Keratinocyte (primary cell): ENCODE data around the gene PDK2. TPM values are rescaled to one million over a fixed set of nuclear protein-coding genes. Genes with fewer than 3 reads are reported as not detected.
A peak's percentile ranks its signal among the peaks of the same experiment; 100 is the strongest.

ENCODE experiments used
- DNase-seq: peaks from one replicate; pipeline ENCODE4 v3.0.0-alpha.2; 2011; ENCODE audit warnings: low read depth, missing footprints, low spot score
- FAIRE-seq: peaks from 2 replicates; lab custom pipeline; 2011; peaks lifted over from hg19 to GRCh38; lab: Jason Lieb, UNC
- H2AFZ ChIP-seq: 2 replicates; pipeline ENCODE4 v1.6.0; 2012; ENCODE audit warnings: low read length, control low read depth, inconsistent platforms; ENCODE audit not compliant: control insufficient read depth
- H3K27ac ChIP-seq: 2 replicates; pipeline ENCODE4 v1.5.1; 2011; ENCODE audit warnings: low read length; ENCODE audit not compliant: control insufficient read depth, insufficient read depth
- H3K27me3 ChIP-seq: 3 replicates; pipeline ENCODE4 v1.6.0; 2011; ENCODE audit warnings: low read length; ENCODE audit not compliant: control insufficient read depth, insufficient read depth; ENCODE audit errors: extremely low read depth
- H3K36me3 ChIP-seq, 2 experiments: 2 replicates in 1 of 2; 3 replicates in 1 of 2; pipeline ENCODE4 v1.5.1; 2011; ENCODE audit warnings: low read length in 2 of 2, mild to moderate bottlenecking in 1 of 2; ENCODE audit not compliant: control insufficient read depth in 2 of 2, insufficient read depth in 2 of 2; ENCODE audit errors: extremely low read depth in 1 of 2
- H3K4me1 ChIP-seq: 3 replicates; pipeline ENCODE4 v1.5.1; 2011; ENCODE audit warnings: low read length; ENCODE audit not compliant: control insufficient read depth, insufficient read depth; ENCODE audit errors: extremely low read depth
- H3K4me2 ChIP-seq: 3 replicates; pipeline ENCODE4 v1.6.0; 2011; ENCODE audit warnings: low read depth, low read length; ENCODE audit not compliant: control insufficient read depth, insufficient read depth; ENCODE audit errors: extremely low read depth
- H3K4me3 ChIP-seq, 3 experiments: fragments of 200-600 bp in 1 of 3; sonication (generic) in 1 of 3; 2 replicates in 2 of 3; 3 replicates in 1 of 3; pipeline ENCODE4 v1.5.1; 2011 to 2016; ENCODE audit warnings: low read length in 3 of 3, mild to moderate bottlenecking in 3 of 3, control low read depth in 2 of 3, inconsistent platforms in 1 of 3, low read depth in 1 of 3, mixed read lengths in 1 of 3, mixed run types in 1 of 3, moderate library complexity in 1 of 3; ENCODE audit not compliant: control insufficient read depth in 2 of 3, insufficient read depth in 2 of 3; ENCODE audit errors: extremely low read depth in 1 of 3
- H3K79me2 ChIP-seq: 2 replicates; pipeline ENCODE4 v1.6.0; 2012; ENCODE audit warnings: low read length; ENCODE audit not compliant: control insufficient read depth, insufficient read depth
- H3K9ac ChIP-seq: 3 replicates; pipeline ENCODE4 v1.6.0; 2011; ENCODE audit warnings: low read length; ENCODE audit not compliant: control insufficient read depth, insufficient read depth; ENCODE audit errors: extremely low read depth
- H3K9me1 ChIP-seq: 3 replicates; pipeline ENCODE4 v1.6.0; 2011; ENCODE audit warnings: low read length; ENCODE audit not compliant: control insufficient read depth, insufficient read depth; ENCODE audit errors: extremely low read depth
- H3K9me3 ChIP-seq: 2 replicates; pipeline ENCODE4 v1.5.1; 2012; ENCODE audit warnings: low read depth, low read length; ENCODE audit not compliant: control insufficient read depth
- H4K20me1 ChIP-seq: 3 replicates; pipeline ENCODE4 v1.6.0; 2011; ENCODE audit warnings: low read length; ENCODE audit not compliant: control insufficient read depth, insufficient read depth; ENCODE audit errors: extremely low read depth
- EZH2 ChIP-seq: IDR thresholded peaks from one replicate; pipeline ENCODE4 v1.6.1; 2012; ENCODE audit warnings: inconsistent platforms, mild to moderate bottlenecking, low read length, moderate library complexity
- dilution Hi-C: fragments of 300-500 bp; cut with MboI; formaldehyde crosslinking; loops from one replicate; pipeline ENCODE4 v1.7.0; 2020; ENCODE audit warnings: low sequenced_read_pairs; ENCODE audit not compliant: extremely low pct_ligation_motif_present
- polyA plus RNA-seq, 5 experiments: library from polyadenylated mRNA; depleted of rRNA in 3 of 5; stranded (reverse) in 3 of 5; stranded (forward) in 1 of 5; unstranded in 1 of 5; fragments of >200 nt; gene quantifications; 1 replicate in 1 of 5; 2 replicates in 3 of 5; 3 replicates in 1 of 5; pipeline versions ENCODE4 v1.2.1 to v1.2.3, GENCODE V29; 2011 to 2012; ENCODE audit warnings: missing spikeins in 2 of 5, low read depth in 1 of 5, low replicate concordance in 1 of 5
- TF ChIP-seq, protein P1 (sequence below), 3 experiments: IDR thresholded peaks in 1 of 3; conservative IDR thresholded peaks in 1 of 3; optimal IDR thresholded peaks in 1 of 3; 2 replicates in 2 of 3; 3 replicates in 1 of 3; pipeline versions ENCODE3 to v1.5.1; 2011; ENCODE audit warnings: low read length in 3 of 3, mild to moderate bottlenecking in 3 of 3, moderate library complexity in 2 of 3, control low read depth in 1 of 3, inconsistent platforms in 1 of 3; ENCODE audit not compliant: insufficient read depth in 2 of 3; ENCODE audit errors: extremely low read depth in 1 of 3

Gene PDK2
- polyA plus RNA-seq, 1 donor (not counting 4 experiments of a cell fraction or from before 2014, with no cell fraction given): 7.5 TPM

DNA sequence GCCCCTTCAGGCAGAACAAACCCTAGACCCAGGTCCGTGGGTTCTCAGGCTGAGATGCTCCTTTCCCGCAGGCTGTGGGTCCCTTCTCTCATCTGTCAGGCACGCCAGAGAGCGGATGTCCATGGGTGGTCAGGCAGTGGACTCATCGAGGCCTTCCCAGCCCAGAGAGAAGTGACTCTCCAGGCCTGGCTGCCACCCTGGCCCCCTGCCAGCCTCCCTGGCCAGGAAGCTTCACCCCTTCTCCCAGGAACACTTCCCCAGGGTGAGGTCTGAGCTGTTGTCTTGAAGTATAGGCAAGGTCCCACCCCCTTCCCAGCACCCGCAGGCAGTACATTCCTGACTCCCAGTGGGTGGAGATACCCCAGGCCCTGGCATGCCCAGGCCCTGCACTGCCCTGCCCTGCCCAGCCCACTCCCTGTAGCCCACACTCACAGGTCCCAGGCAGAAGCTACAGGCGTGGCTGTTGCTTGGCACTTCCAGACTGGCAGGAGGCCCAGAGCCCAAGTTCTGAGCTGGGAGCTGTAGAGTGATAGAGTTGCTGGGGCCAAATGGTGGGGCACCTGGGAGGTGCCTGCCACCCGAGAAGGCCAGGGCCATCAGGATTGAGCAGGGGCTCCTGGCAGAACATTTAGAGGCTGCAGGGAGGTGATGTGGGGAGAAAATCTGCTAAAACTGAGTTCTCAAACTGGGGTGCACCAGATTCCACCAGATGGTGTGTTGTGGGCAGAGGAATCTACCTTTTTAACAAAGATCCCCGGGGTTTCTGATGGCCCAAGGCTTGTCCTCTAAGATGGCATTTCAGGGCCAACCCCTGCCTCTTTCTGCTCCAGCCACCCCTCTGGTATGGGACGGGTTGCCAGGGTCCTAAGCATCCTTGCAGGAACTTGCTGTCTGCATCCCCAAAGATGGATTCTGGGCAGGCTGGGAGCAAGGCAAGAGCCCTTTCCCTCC is 32.6 kb upstream of the PDK2 start:
- H3K36me3 ChIP-seq: peaks cover 21 to 67% of the 10 kb centered on the region in 2 experiments
- peak overlapping the region; percentile 70 for H3K9ac ChIP-seq
- peaks cover 68% of the 10 kb centered on the region for H3K4me1 ChIP-seq
- H3K4me3 ChIP-seq: peak overlapping the region; percentile 1 to 47 (median 41)
- H3K4me2 ChIP-seq: peak overlapping the region; percentile 90
- dilution Hi-C loops: no loop called here
- peak overlapping the region; percentile 95 for H3K27ac ChIP-seq
- no peaks in the 10 kb centered on the region for H3K9me3 ChIP-seq
- FAIRE-seq (peak; percentile 96), DNase-seq (peak; percentile 100)
- no peak overlapping the region for H2AFZ ChIP-seq
- no peak for TF ChIP-seq EZH2
- TF ChIP-seq, protein P1, sequence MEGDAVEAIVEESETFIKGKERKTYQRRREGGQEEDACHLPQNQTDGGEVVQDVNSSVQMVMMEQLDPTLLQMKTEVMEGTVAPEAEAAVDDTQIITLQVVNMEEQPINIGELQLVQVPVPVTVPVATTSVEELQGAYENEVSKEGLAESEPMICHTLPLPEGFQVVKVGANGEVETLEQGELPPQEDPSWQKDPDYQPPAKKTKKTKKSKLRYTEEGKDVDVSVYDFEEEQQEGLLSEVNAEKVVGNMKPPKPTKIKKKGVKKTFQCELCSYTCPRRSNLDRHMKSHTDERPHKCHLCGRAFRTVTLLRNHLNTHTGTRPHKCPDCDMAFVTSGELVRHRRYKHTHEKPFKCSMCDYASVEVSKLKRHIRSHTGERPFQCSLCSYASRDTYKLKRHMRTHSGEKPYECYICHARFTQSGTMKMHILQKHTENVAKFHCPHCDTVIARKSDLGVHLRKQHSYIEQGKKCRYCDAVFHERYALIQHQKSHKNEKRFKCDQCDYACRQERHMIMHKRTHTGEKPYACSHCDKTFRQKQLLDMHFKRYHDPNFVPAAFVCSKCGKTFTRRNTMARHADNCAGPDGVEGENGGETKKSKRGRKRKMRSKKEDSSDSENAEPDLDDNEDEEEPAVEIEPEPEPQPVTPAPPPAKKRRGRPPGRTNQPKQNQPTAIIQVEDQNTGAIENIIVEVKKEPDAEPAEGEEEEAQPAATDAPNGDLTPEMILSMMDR (optimal IDR thresholded peaks at IDR 0.05 in 1 of 3, IDR thresholded peaks at IDR 0.05 in 1 of 3, conservative IDR thresholded peaks at IDR 0.05 in 1 of 3; ENCODE audit: extremely low read depth in 1 of 3, insufficient read depth in 2 of 3, low read length in 3 of 3): no peak
- no peaks in the 10 kb centered on the region for H3K27me3 ChIP-seq
- H3K9me1 ChIP-seq: no peaks in the 10 kb centered on the region
- H3K79me2 ChIP-seq: peaks cover 86% of the 10 kb centered on the region
- peaks cover 4% of the 10 kb centered on the region for H4K20me1 ChIP-seq

DNA sequence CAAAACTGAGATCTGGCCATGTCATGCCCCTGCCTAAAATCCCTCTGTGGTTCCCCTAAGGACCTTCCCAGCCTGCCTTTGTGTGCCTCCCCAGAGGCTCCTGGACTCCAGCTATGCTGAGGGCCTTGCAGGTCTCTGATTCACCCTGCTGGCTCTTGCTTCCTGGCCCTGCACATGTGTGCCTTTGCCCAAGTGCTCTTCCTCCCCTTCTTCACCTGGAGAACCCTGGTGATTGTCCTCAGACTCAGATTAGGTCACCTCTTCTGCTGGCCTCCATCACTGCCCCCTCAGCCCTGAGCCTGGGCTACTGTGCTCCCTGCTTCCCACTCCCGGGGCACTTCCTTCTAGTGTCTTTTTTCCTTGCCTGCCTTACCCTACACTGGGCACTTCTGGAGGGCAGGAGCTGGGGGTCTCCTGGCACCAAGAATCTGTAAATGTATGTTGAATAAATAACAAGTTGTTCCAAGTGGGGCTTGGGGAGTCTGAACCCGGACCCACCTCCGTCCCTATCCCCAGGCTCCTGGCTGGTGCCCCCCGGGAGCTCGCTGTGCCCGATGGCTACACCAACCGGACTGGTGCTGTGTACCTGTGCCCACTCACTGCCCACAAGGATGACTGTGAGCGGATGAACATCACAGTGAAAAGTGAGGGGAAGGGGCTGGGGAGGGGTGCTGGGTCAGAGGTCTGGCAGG is 31.4 kb upstream of the PDK2 start:
- Histone ChIP-seq H3K4me2 (peak overlapping the region; percentile 90), H4K20me1 (peaks cover 11% of the 10 kb centered on the region), H3K9ac (peak overlapping the region; percentile 70), H3K4me1 (peaks cover 65% of the 10 kb centered on the region), H3K79me2 (peaks cover 84% of the 10 kb centered on the region), H3K9me3 (no peaks in the 10 kb centered on the region), H3K9me1 (no peaks in the 10 kb centered on the region), H3K27me3 (no peaks in the 10 kb centered on the region), H2AFZ (no peak overlapping the region), H3K27ac (peak overlapping the region; percentile 95), H3K36me3 (peaks cover 16 to 64% of the 10 kb centered on the region in 2 experiments), H3K4me3 (peak overlapping the region in 2 of 3 experiments; percentile 41 to 47)
- FAIRE-seq (peak; percentile 55), DNase-seq (no peak)
- TF ChIP-seq EZH2: no peak
- TF ChIP-seq, protein P1 (optimal IDR thresholded peaks at IDR 0.05 in 1 of 3, IDR thresholded peaks at IDR 0.05 in 1 of 3, conservative IDR thresholded peaks at IDR 0.05 in 1 of 3; ENCODE audit: extremely low read depth in 1 of 3, insufficient read depth in 2 of 3, low read length in 3 of 3): no peak
- dilution Hi-C loops: no loop called here
